ENCODE data around the gene ODAD2. TPM values are rescaled to one million over a fixed set of nuclear protein-coding genes. Genes with fewer than 3 reads are reported as not detected.

ODAD2 gene
- total and polyA plus RNA-seq, 2 donors (not counting 3 experiments of a cell fraction or from before 2014, with no cell fraction given): 1.1 to 4.4 TPM

GRCh38 chr10:27950242-27950564, 48.7 kb downstream of the ODAD2 start:
- no peak for DNase-seq (ENCODE audit: low read depth, low spot score)
- Histone ChIP-seq H4K20me1 (replicated peaks; ENCODE audit: control insufficient read depth, extremely low read depth, insufficient read depth, low read length) (no peaks in the 10 kb centered on the region), H2AFZ (ENCODE audit: low read depth, low read length) (no peak overlapping the region), H3K4me2 (ENCODE audit: insufficient read depth, low read length) (no peak overlapping the region), H3K27me3 (ENCODE audit: control insufficient read depth in 2 of 2, insufficient read depth in 2 of 2, low read length in 2 of 2) (no peaks in the 10 kb centered on the region), H3K4me1 (ENCODE audit: control insufficient read depth, extremely low read depth, insufficient read depth, low read length) (no peaks in the 10 kb centered on the region), H3K9me1 (replicated peaks; ENCODE audit: control insufficient read depth, extremely low read depth, insufficient read depth, low read length) (no peaks in the 10 kb centered on the region), H3K27ac (ENCODE audit: insufficient read depth, low read depth, low read length) (no peak overlapping the region), H3K4me3 (replicated peaks in 1 of 3; ENCODE audit: insufficient read depth in 1 of 3, low read depth in 1 of 3, low read length in 3 of 3) (no peak overlapping the region), H3K36me3 (ENCODE audit: control insufficient read depth in 2 of 2, extremely low read depth in 1 of 2, insufficient read depth in 2 of 2, low read length in 2 of 2) (no peaks in the 10 kb centered on the region), H3K9ac (replicated peaks; ENCODE audit: extremely low read depth, insufficient read depth, low read length) (no peak overlapping the region), H3K9me3 (replicated peaks; ENCODE audit: control insufficient read depth, insufficient read depth, low read length) (no peaks in the 10 kb centered on the region), H3K79me2 (ENCODE audit: control insufficient read depth, insufficient read depth, low read length) (no peaks in the 10 kb centered on the region)
- ChIA-PET CTCF (no interaction called here), POLR2A (no interaction called here)
- no TSS peak for BruUV-seq (replicated peaks)
- TF ChIP-seq GATA2 (IDR thresholded peaks at IDR 0.05; ENCODE audit: insufficient read depth, insufficient read length, low read depth, low read length): no peak
- no peak for TF ChIP-seq EZH2 (IDR thresholded peaks at IDR 0.05; ENCODE audit: borderline replicate concordance, low read depth, low read length, severe bottlenecking)
- no peak for TF ChIP-seq POLR2A (IDR thresholded peaks at IDR 0.05; ENCODE audit: low read depth, low read length)
- no peak for TF ChIP-seq FOS (IDR thresholded peaks at IDR 0.05; ENCODE audit: borderline replicate concordance, insufficient read depth, low read length)
- TF ChIP-seq JUN (IDR thresholded peaks at IDR 0.05; ENCODE audit: borderline replicate concordance, insufficient read depth, insufficient read length, low read depth): no peak
- no peak for TF ChIP-seq POLR2AphosphoS5 (IDR thresholded peaks at IDR 0.05; ENCODE audit: insufficient read depth, low read depth, low read length)
- no peak for TF ChIP-seq MYC (IDR thresholded peaks at IDR 0.05; ENCODE audit: low read depth, low read length)
- no peak for TF ChIP-seq CTCF (IDR thresholded peaks at IDR 0.05; ENCODE audit: extremely low read depth in 1 of 2, insufficient read depth in 1 of 2, low read depth in 1 of 2, low read length in 2 of 2)
- TF ChIP-seq, protein P1, sequence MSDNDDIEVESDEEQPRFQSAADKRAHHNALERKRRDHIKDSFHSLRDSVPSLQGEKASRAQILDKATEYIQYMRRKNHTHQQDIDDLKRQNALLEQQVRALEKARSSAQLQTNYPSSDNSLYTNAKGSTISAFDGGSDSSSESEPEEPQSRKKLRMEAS (IDR thresholded peaks at IDR 0.05; ENCODE audit: insufficient read depth, insufficient read length): no peak
- intact Hi-C loops (cut with micrococcal nuclease): no loop called here
- FAIRE-seq: no peak
- dilution Hi-C loops (cut with MboI; ENCODE audit: extremely low pct_ligation_motif_present, low sequenced_read_pairs): no loop called here
